Mesendoderm (in vitro differentiated cells): Measurements from ENCODE around the gene IPMK.

Experiments used
- DNase-seq: peaks from one replicate; pipeline ENCODE4 v3.0.0; 2013
- H2AK5ac ChIP-seq: 2 replicates; pipeline ENCODE4 v1.6.1; 2013; ENCODE audit warnings: low read length, inconsistent platforms
- H2BK120ac ChIP-seq: 2 replicates; pipeline ENCODE4 v1.6.1; 2013; ENCODE audit warnings: low read depth, mild to moderate bottlenecking, low read length, moderate library complexity, mixed read lengths
- H2BK15ac ChIP-seq: replicated peaks from 2 replicates; pipeline ENCODE4 v1.6.1; 2013; ENCODE audit warnings: low read depth, mild to moderate bottlenecking, moderate library complexity
- H2BK5ac ChIP-seq: 2 replicates; pipeline ENCODE4 v1.6.1; 2013; ENCODE audit warnings: low read length, inconsistent platforms
- H3K18ac ChIP-seq: 2 replicates; pipeline ENCODE4 v1.6.1; 2013; ENCODE audit warnings: mild to moderate bottlenecking, low read length, mixed read lengths
- H3K23ac ChIP-seq: one replicate; pipeline ENCODE4 v1.6.1; 2013; ENCODE audit warnings: low read length
- H3K27ac ChIP-seq: 2 replicates; pipeline ENCODE4 v1.5.1; 2013; ENCODE audit warnings: low read depth, mild to moderate bottlenecking, inconsistent platforms, low read length, moderate library complexity
- H3K27me3 ChIP-seq: 2 replicates; pipeline ENCODE4 v1.6.1; 2013; ENCODE audit warnings: low read length, control low read depth, mild to moderate bottlenecking, inconsistent platforms; ENCODE audit not compliant: insufficient read depth, poor library complexity
- H3K36me3 ChIP-seq: 2 replicates; pipeline ENCODE4 v1.6.1; 2013; ENCODE audit warnings: low read length, inconsistent platforms; ENCODE audit not compliant: control insufficient read depth, insufficient read depth
- H3K4ac ChIP-seq: one replicate; pipeline ENCODE4 v1.6.1; 2013; ENCODE audit warnings: low read depth, mild to moderate bottlenecking, low read length, moderate library complexity
- H3K4me1 ChIP-seq: 2 replicates; pipeline ENCODE4 v1.6.1; 2013; ENCODE audit warnings: low read depth, low read length, inconsistent platforms; ENCODE audit not compliant: control insufficient read depth
- H3K4me2 ChIP-seq: 2 replicates; pipeline ENCODE4 v1.6.1; 2013; ENCODE audit warnings: low read length
- H3K4me3 ChIP-seq: 2 replicates; pipeline ENCODE4 v1.5.1; 2013; ENCODE audit warnings: mild to moderate bottlenecking, low read length
- H3K56ac ChIP-seq: one replicate; pipeline ENCODE4 v1.6.1; 2013; ENCODE audit warnings: low read length
- H3K79me1 ChIP-seq: 2 replicates; pipeline ENCODE4 v1.6.1; 2013; ENCODE audit warnings: low read length, inconsistent platforms
- H3K79me2 ChIP-seq: 2 replicates; pipeline ENCODE4 v1.6.1; 2013; ENCODE audit warnings: mild to moderate bottlenecking, low read length; ENCODE audit not compliant: control insufficient read depth, insufficient read depth
- H3K9ac ChIP-seq: 2 replicates; pipeline ENCODE4 v1.6.1; 2013; ENCODE audit warnings: low read length, inconsistent platforms
- H4K5ac ChIP-seq: one replicate; pipeline ENCODE4 v1.6.1; 2013; ENCODE audit warnings: low read length
- H4K8ac ChIP-seq: one replicate; pipeline ENCODE4 v1.6.1; 2013; ENCODE audit warnings: low read depth, mild to moderate bottlenecking, control low read depth, low read length, moderate library complexity
- WGBS: extraction: QIAGEN DNeasy Blood & Tissue Kit; methylation state at CpG from one replicate; pipeline ENCODE4 v1.1.7; 2013; ENCODE audit warnings: low lambda C conversion rate, missing lambda C conversion rate; ENCODE audit not compliant: insufficient coverage; ENCODE audit errors: extremely low coverage; 5-methylcytosine and 5-hydroxymethylcytosine counted together

Gene IPMK

GRCh38 chr10:58265249-58265648 is 2.4 kb downstream of the IPMK start:
- Histone ChIP-seq H3K9ac (no peak overlapping the region), H2BK5ac (no peak overlapping the region), H3K4me3 (no peak overlapping the region), H3K79me2 (peaks cover 13% of the 10 kb centered on the region), H3K18ac (no peak overlapping the region), H2AK5ac (no peak overlapping the region), H3K79me1 (peaks cover 2% of the 10 kb centered on the region), H3K4me2 (no peak overlapping the region), H2BK15ac (no peak overlapping the region), H3K36me3 (no peaks in the 10 kb centered on the region), H4K8ac (no peak overlapping the region), H3K23ac (no peak overlapping the region), H3K27ac (no peak overlapping the region), H3K27me3 (no peaks in the 10 kb centered on the region), H3K4ac (no peak overlapping the region), H3K56ac (no peak overlapping the region), H4K5ac (no peak overlapping the region), H2BK120ac (no peak overlapping the region), H3K4me1 (no peaks in the 10 kb centered on the region)
- no peak for DNase-seq
- 100% methylated on average over 1 of the region's 1 CpG for WGBS

GRCh38 chr10:58264780-58265179 is 2.9 kb downstream of the IPMK start:
- Histone ChIP-seq H2BK120ac (no peak overlapping the region), H3K27ac (no peak overlapping the region), H4K8ac (no peak overlapping the region), H3K23ac (no peak overlapping the region), H3K9ac (no peak overlapping the region), H3K4me2 (no peak overlapping the region), H2AK5ac (no peak overlapping the region), H2BK5ac (no peak overlapping the region), H3K79me2 (peaks cover 13% of the 10 kb centered on the region), H3K36me3 (no peaks in the 10 kb centered on the region), H4K5ac (no peak overlapping the region), H3K56ac (no peak overlapping the region), H3K18ac (no peak overlapping the region), H3K79me1 (peaks cover 2% of the 10 kb centered on the region), H3K27me3 (no peaks in the 10 kb centered on the region), H2BK15ac (no peak overlapping the region), H3K4ac (no peak overlapping the region), H3K4me1 (no peaks in the 10 kb centered on the region), H3K4me3 (no peak overlapping the region)
- DNase-seq: peak; percentile 38
- no CpG with 5 or more reads among the region's 5 CpGs for WGBS

GRCh38 chr10:58262766-58263165 is 4.9 kb downstream of the IPMK start:
- Histone ChIP-seq H2BK5ac (no peak overlapping the region), H4K8ac (no peak overlapping the region), H3K4me3 (no peak overlapping the region), H3K4me1 (no peaks in the 10 kb centered on the region), H4K5ac (no peak overlapping the region), H3K36me3 (no peaks in the 10 kb centered on the region), H3K4ac (no peak overlapping the region), H3K4me2 (no peak overlapping the region), H3K56ac (no peak overlapping the region), H3K79me1 (peaks cover 2% of the 10 kb centered on the region), H3K79me2 (peaks cover 13% of the 10 kb centered on the region), H2AK5ac (no peak overlapping the region), H3K18ac (no peak overlapping the region), H3K23ac (no peak overlapping the region), H3K27me3 (no peaks in the 10 kb centered on the region), H3K27ac (no peak overlapping the region), H2BK120ac (no peak overlapping the region), H2BK15ac (no peak overlapping the region), H3K9ac (no peak overlapping the region)
- DNase-seq: no peak

GRCh38 chr10:58260334-58260733 is 7.4 kb downstream of the IPMK start:
- H3K18ac ChIP-seq: no peak overlapping the region
- H3K4me3 ChIP-seq: no peak overlapping the region
- H2BK5ac ChIP-seq: no peak overlapping the region
- H3K36me3 ChIP-seq: no peaks in the 10 kb centered on the region
- H3K4me2 ChIP-seq: no peak overlapping the region
- H4K8ac ChIP-seq: no peak overlapping the region
- H3K4me1 ChIP-seq: no peaks in the 10 kb centered on the region
- H3K23ac ChIP-seq: no peak overlapping the region
- H3K9ac ChIP-seq: no peak overlapping the region
- H3K56ac ChIP-seq: no peak overlapping the region
- no peak overlapping the region for H2AK5ac ChIP-seq
- H4K5ac ChIP-seq: no peak overlapping the region
- peaks cover 8% of the 10 kb centered on the region for H3K79me2 ChIP-seq
- H3K79me1 ChIP-seq: peaks cover 2% of the 10 kb centered on the region
- H3K27ac ChIP-seq: no peak overlapping the region
- no peaks in the 10 kb centered on the region for H3K27me3 ChIP-seq
- DNase-seq: no peak
- no peak overlapping the region for H2BK15ac ChIP-seq
- H3K4ac ChIP-seq: no peak overlapping the region
- H2BK120ac ChIP-seq: no peak overlapping the region

GRCh38 chr10:58258977-58259692 is 8.6 kb downstream of the IPMK start:
- Histone ChIP-seq H3K4ac (no peak overlapping the region), H2AK5ac (no peak overlapping the region), H3K79me1 (peaks cover 4% of the 10 kb centered on the region), H3K27me3 (no peaks in the 10 kb centered on the region), H3K4me2 (no peak overlapping the region), H3K79me2 (peaks cover 8% of the 10 kb centered on the region), H2BK120ac (no peak overlapping the region), H3K9ac (no peak overlapping the region), H3K18ac (no peak overlapping the region), H2BK5ac (no peak overlapping the region), H4K8ac (no peak overlapping the region), H3K4me3 (no peak overlapping the region), H3K4me1 (no peaks in the 10 kb centered on the region), H2BK15ac (no peak overlapping the region), H3K36me3 (no peaks in the 10 kb centered on the region), H4K5ac (no peak overlapping the region), H3K23ac (no peak overlapping the region), H3K56ac (no peak overlapping the region), H3K27ac (no peak overlapping the region)
- DNase-seq: no peak
- WGBS: no CpG with 5 or more reads among the region's 4 CpGs
